ENCODE data around the gene SAMD9. TPM values are rescaled to one million over a fixed set of nuclear protein-coding genes. Genes with fewer than 3 reads are reported as not detected.

The SAMD9 gene
- total RNA-seq, 2 experiments from 2014 or later = 6.1 to 7.6 TPM

- peak overlapping the region; percentile 67 for H3K4me3 ChIP-seq (ENCODE audit: low read depth, low read length, poor library complexity, severe bottlenecking)
- H3K9me2 ChIP-seq (ENCODE audit: insufficient read depth, low read length) = no peaks in the 10 kb centered on the region
- H2AFZ ChIP-seq (ENCODE audit: low read length) = peak overlapping the region; percentile 90
- ChIA-PET CTCF (ENCODE audit: unreplicated experiment) (interaction anchor here (1.1 kb wide), 1 partner anchor 35 kb away, joined by 4 read pairs; no protein-coding TSS in a partner anchor), POLR2A (interaction anchor here (0.6 to 2.6 kb wide), 14 partner anchors 9 to 588 kb away, joined by 3 to 14 read pairs (median 4); partner anchors contain the start of genes CDK6, RBM48, SAMD9L and VPS50)
- H3K4me2 ChIP-seq (ENCODE audit: low read length) = peak overlapping the region; percentile 79
- TF ChIP-seq EZH2phosphoT487 (IDR thresholded peaks at IDR 0.05; ENCODE audit: borderline replicate concordance, low read depth, low read length) = no peak
- TF ChIP-seq, protein P1, sequence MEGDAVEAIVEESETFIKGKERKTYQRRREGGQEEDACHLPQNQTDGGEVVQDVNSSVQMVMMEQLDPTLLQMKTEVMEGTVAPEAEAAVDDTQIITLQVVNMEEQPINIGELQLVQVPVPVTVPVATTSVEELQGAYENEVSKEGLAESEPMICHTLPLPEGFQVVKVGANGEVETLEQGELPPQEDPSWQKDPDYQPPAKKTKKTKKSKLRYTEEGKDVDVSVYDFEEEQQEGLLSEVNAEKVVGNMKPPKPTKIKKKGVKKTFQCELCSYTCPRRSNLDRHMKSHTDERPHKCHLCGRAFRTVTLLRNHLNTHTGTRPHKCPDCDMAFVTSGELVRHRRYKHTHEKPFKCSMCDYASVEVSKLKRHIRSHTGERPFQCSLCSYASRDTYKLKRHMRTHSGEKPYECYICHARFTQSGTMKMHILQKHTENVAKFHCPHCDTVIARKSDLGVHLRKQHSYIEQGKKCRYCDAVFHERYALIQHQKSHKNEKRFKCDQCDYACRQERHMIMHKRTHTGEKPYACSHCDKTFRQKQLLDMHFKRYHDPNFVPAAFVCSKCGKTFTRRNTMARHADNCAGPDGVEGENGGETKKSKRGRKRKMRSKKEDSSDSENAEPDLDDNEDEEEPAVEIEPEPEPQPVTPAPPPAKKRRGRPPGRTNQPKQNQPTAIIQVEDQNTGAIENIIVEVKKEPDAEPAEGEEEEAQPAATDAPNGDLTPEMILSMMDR (conservative IDR thresholded peaks at IDR 0.05; ENCODE audit: low read length) = no peak
- no peaks in the 10 kb centered on the region for H4K20me1 ChIP-seq (ENCODE audit: insufficient read depth, low read length)
- intact Hi-C loops (cut with micrococcal nuclease; ENCODE audit: unreplicated experiment) = no loop called here
- DNase-seq (ENCODE audit: low spot score) = no peak
- TSS peak; percentile 87 for BruUV-seq (replicated peaks)
- no peaks in the 10 kb centered on the region; the same call in 1 of the 2 replicates for H3K79me2 ChIP-seq (ENCODE audit: insufficient read depth, low read depth, low read length)
- H3K36me3 ChIP-seq (ENCODE audit: insufficient read depth, low read length) = no peaks in the 10 kb centered on the region
- peaks cover 20% of the 10 kb centered on the region for H3K4me1 ChIP-seq (ENCODE audit: insufficient read depth, low read length, poor library complexity, severe bottlenecking)
- H3K9me3 ChIP-seq (ENCODE audit: low read length) = no peaks in the 10 kb centered on the region
- H3K27ac ChIP-seq (ENCODE audit: low read depth, low read length, poor library complexity, severe bottlenecking) = peak overlapping the region; percentile 34
Observed at GRCh38 chr7:93117327-93117726, 452 bp downstream of the SAMD9 start.

DNA sequence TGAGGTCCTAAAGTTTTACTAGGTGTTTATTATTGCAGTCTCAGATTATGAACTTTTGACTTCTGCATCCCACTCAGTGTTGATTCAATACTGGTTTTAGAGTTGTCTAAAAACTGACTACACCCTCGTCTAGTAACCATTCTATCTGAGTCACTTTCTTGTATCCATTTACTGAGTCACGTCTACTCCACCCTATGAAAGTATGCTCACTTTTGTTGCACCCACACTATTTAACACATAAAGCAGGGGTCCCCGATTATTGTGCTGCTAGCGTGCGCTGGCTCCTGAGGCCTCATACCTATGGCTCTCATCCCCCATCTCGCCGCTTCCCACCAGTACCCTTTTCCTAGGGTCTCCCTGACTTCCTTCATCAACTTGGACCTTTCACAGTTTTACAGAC lies 2.0 kb downstream of the SAMD9 start:
- Histone ChIP-seq H3K4me2 (ENCODE audit: low read length) (peak overlapping the region; percentile 79; the same call in 1 of the 2 replicates), H3K36me3 (ENCODE audit: insufficient read depth, low read length) (no peaks in the 10 kb centered on the region), H3K4me3 (ENCODE audit: low read depth, low read length, poor library complexity, severe bottlenecking) (no peak overlapping the region), H3K79me2 (ENCODE audit: insufficient read depth, low read depth, low read length) (no peaks in the 10 kb centered on the region; the same call in 1 of the 2 replicates), H3K9me2 (ENCODE audit: insufficient read depth, low read length) (no peaks in the 10 kb centered on the region), H3K27ac (ENCODE audit: low read depth, low read length, poor library complexity, severe bottlenecking) (no peak overlapping the region), H4K20me1 (ENCODE audit: insufficient read depth, low read length) (no peaks in the 10 kb centered on the region), H3K4me1 (ENCODE audit: insufficient read depth, low read length, poor library complexity, severe bottlenecking) (peaks cover 20% of the 10 kb centered on the region), H3K9me3 (ENCODE audit: low read length) (no peaks in the 10 kb centered on the region), H2AFZ (ENCODE audit: low read length) (no peak overlapping the region)
- intact Hi-C loops (cut with micrococcal nuclease; ENCODE audit: unreplicated experiment) = no loop called here
- TF ChIP-seq, protein P1 (conservative IDR thresholded peaks at IDR 0.05; ENCODE audit: low read length) = no peak
- no peak for TF ChIP-seq EZH2phosphoT487 (IDR thresholded peaks at IDR 0.05; ENCODE audit: borderline replicate concordance, low read depth, low read length)
- POLR2A ChIA-PET = no interaction called here
- no TSS peak for BruUV-seq (replicated peaks)
- CTCF ChIA-PET (ENCODE audit: unreplicated experiment) = no interaction called here
- no peak for DNase-seq (ENCODE audit: low spot score)

GRCh38 chr7:93108003-93108402 lies 9.8 kb downstream of the SAMD9 start:
- no peaks in the 10 kb centered on the region for H3K9me3 ChIP-seq (ENCODE audit: low read length)
- CTCF ChIA-PET (ENCODE audit: unreplicated experiment) = no interaction called here
- POLR2A ChIA-PET = interaction anchor here (0.6 to 1.2 kb wide), 5 partner anchors 10 to 703 kb away, joined by 3 to 6 read pairs (median 3); partner anchors contain the start of gene SAMD9

More at GRCh38 chr7:93108003-93108402, 9.8 kb downstream of the SAMD9 start:
- no peaks in the 10 kb centered on the region for H4K20me1 ChIP-seq (ENCODE audit: insufficient read depth, low read length)
- no peaks in the 10 kb centered on the region for H3K9me2 ChIP-seq (ENCODE audit: insufficient read depth, low read length)
- H3K4me2 ChIP-seq (ENCODE audit: low read length) = no peak overlapping the region
- H3K4me3 ChIP-seq (ENCODE audit: low read depth, low read length, poor library complexity, severe bottlenecking) = no peak overlapping the region
- TF ChIP-seq, protein P1 (conservative IDR thresholded peaks at IDR 0.05; ENCODE audit: low read length) = no peak
- TF ChIP-seq EZH2phosphoT487 (IDR thresholded peaks at IDR 0.05; ENCODE audit: borderline replicate concordance, low read depth, low read length) = no peak
- no peak overlapping the region for H3K27ac ChIP-seq (ENCODE audit: low read depth, low read length, poor library complexity, severe bottlenecking)
- H2AFZ ChIP-seq (ENCODE audit: low read length) = no peak overlapping the region
- peaks cover 9% of the 10 kb centered on the region for H3K36me3 ChIP-seq (ENCODE audit: insufficient read depth, low read length)
- no TSS peak for BruUV-seq (replicated peaks)
- no peaks in the 10 kb centered on the region for H3K4me1 ChIP-seq (ENCODE audit: insufficient read depth, low read length, poor library complexity, severe bottlenecking)
- no peaks in the 10 kb centered on the region for H3K79me2 ChIP-seq (ENCODE audit: insufficient read depth, low read depth, low read length)
- DNase-seq (ENCODE audit: low spot score) = no peak
- intact Hi-C loops (cut with micrococcal nuclease; ENCODE audit: unreplicated experiment) = no loop called here
